Suppressor macrophage treated with lipopolysaccharide for 1 hour (primary cell): ENCODE data around the gene LSM10.
A peak's percentile ranks its signal among the peaks of the same experiment; 100 is the strongest.

ENCODE experiments used
- DNase-seq, 3 donors: peaks; one replicate each; pipeline ENCODE4 v3.0.0-alpha.2; 2020 to 2022

Gene LSM10

GRCh38 chr1:36349839-36350238 lies 47.9 kb downstream of the LSM10 start:
- DNase-seq: no peak

GRCh38 chr1:36349241-36349671 lies 48.5 kb downstream of the LSM10 start:
- DNase-seq: peak; percentile 34 to 42 (median 40)

GRCh38 chr1:36346741-36347370 lies 50.9 kb downstream of the LSM10 start:
- no peak for DNase-seq

- no peak for DNase-seq
Measured at GRCh38 chr1:36345353-36345752, 52.4 kb downstream of the LSM10 start.

- no peak for DNase-seq
Measured at GRCh38 chr1:36344395-36344680, 53.4 kb downstream of the LSM10 start.

- no peak for DNase-seq
Measured at GRCh38 chr1:36343651-36344394, 53.9 kb downstream of the LSM10 start.
